HG02884 (cell line): Measurements from ENCODE around the gene ECE1.

Experiments
- ATAC-seq: cut with Tn5 transposase; IDR thresholded peaks from one replicate; pipeline ENCODE4 v1.9.1; 2021; ENCODE audit warnings: mild to moderate bottlenecking, moderate library complexity; ENCODE audit not compliant: unreplicated experiment

Gene ECE1

DNA sequence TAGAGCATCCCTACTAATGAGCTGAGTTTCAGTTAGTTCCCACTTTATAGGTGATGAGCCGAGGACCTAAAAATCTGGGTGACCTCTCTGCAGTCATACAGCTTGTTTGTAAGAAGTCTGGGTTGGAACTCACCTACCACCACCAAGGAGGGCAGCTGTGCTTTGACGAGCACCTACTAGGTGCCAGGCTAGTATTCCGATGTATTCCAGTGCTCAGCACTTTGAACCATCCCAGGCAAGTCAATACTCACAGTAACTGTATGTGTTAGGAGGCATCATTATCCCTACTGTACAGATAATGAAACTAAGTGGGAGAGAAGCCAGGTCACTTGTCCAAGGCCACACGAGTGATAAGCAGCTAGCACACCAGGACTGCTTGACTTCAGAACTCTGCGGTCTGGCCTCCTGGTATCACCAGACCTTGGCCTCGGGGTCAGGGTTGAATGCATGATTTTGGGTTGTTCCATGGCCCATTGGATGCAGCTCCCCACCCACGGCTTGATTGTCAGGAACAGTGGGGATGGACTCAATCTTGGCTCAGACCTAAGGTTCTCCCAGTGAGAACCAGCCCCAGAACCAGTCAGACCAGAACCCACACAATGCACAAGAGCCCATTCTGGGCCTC lies 20.7 kb downstream of the ECE1 start:
- no peak for ATAC-seq

DNA sequence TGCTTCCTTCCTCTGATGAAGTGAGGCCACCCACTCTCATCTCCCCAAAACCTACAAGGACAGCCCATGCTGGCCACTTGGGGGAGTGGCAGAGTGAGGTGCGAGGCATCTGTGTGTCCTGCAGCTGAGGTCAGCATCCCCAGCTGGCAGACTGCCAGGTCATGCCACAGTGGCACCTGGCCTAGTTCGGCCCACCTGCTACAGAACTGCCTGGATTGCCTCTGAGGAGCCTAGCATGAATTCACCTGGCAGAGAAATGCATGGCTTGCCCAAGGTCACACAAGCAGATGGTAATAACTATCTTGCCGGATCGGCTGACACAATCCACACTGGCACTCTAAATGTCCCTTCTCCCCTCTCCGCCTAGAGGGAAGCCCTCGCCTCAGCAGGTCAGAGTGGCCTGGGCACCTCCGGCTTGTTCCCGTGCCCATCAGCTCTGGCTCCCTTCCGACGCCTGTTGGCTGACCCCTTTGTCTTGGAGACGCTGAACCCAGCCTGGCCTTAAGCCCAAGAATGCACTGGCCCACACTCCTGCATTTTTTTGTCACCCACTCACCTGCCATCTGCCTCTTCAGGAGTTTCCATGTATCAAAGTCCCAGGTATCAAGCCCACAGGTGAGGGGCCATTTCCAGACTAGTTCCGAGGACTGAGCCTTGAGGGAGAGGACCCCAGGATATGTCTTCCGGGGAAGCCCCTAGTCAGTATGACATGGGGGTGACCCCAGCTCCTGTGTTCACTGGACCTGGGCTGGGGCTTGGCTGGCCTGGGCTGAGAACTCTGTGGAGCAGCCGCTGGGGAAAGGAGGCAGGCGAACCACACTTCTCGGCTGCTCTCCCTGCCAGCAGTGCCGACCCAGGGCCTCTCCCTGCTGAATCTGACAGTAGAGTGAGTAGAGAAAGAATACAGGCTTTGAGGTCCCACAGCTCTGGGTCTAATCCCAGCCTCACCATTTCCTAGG lies 21.7 kb downstream of the ECE1 start:
- ATAC-seq: no peak

DNA sequence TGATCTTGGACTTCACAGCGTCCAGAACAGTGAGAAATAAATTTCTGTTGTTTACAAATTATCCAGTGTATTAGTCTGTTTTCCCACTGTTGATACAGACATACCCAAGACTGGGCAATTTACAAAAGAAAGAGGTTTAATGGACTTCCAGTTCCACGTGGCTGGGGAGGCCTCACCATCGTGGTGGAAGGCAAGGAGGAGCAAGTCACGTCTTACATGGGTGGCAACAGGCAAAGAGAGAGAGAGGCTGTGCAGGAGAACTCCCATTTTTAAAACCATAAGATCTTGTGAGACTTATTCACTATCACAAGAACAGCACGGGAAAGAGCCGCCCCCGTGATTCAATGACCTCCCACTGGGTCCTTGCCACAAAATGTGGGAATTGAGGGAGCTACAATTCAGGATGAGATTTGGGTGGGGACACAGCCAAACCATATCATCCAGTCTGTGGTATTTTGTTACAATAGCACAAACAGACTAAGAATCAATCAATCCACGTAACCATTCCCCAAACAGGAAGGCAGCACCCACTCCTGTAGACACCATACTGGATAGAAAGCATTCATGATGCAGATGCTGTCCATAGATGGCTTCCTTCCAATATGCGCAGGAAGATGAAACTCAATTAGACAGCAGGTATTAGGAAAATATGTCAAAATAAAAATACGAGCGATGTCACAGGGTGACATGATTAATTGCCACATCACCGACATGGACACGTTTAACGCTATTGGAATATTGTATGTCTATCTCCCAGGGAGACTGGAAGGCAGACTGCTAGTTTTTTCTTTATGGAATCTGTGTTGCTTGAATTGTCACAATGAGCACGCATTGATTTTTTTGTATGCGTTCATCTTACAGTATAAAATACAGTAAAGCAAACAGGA lies 22.8 kb downstream of the ECE1 start:
- no peak for ATAC-seq

DNA sequence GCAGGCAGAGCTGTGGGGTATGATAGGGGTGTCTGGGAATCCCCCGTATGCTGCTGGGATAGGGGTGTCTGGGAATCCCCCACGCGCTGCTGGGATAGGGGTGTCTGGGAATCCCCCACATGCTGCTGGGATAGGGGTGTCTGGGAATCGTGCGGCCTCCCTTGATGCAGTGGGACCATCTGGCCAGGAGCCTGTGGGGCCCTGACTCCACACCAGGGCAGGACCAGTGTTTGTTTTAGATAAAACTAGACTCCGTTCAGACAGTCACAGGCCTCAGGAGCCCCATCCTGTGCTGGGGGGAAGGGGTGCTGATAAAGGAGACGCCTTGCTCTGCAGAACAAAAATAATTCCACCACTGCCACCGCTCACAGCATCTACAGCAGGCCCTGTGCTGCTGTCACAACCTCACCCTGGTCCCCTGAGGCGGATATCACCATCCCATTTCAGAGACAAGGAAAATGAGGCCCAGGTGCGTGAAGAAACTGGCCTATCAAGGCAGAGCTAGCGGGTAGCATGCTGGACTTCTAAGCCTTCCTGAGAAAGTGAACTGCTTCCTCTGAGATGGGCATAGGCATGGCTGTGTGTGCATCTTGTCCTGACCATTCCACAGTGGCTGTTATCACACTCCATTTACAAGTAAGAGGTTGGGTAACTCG lies 24.0 kb downstream of the ECE1 start:
- no peak for ATAC-seq

DNA sequence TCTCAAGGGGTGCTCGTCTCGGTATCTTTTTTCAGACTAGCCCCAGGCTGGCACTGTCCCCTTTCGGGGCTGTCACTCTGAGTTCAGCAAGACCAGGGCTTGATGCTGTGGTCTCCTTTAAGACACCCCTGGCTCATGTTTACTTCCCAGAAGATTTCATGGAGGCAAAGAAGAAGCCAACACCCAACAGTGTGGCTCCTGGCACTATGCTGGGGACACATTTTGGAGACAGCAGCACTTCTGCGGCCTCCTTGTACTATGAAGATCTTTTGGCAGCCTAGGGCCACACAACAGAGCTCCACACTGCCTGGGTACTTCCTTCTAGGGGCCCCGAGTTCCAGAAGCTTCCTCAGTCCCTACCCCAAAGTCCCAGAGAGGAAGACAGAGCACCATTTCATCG lies 24.6 kb downstream of the ECE1 start:
- ATAC-seq: no peak

DNA sequence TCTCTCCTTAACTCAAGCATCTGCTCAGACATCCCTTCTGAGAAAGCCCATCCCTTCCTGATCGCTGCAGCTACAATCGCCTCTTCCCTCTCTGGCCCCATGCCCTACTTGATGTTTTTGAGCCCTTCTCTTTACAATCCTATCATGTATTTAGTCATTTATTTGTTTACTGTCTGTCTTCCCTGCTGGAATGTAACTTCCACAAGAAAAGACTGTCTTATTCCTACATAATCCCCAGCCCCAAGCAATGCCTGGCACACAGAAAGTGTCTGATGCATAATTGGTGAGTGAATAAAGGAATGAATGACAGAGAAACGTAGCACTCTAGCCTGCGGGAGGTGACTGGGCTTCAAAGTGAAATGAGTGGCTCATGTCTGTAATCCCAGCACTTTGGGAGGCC lies 25.4 kb downstream of the ECE1 start:
- no peak for ATAC-seq

DNA sequence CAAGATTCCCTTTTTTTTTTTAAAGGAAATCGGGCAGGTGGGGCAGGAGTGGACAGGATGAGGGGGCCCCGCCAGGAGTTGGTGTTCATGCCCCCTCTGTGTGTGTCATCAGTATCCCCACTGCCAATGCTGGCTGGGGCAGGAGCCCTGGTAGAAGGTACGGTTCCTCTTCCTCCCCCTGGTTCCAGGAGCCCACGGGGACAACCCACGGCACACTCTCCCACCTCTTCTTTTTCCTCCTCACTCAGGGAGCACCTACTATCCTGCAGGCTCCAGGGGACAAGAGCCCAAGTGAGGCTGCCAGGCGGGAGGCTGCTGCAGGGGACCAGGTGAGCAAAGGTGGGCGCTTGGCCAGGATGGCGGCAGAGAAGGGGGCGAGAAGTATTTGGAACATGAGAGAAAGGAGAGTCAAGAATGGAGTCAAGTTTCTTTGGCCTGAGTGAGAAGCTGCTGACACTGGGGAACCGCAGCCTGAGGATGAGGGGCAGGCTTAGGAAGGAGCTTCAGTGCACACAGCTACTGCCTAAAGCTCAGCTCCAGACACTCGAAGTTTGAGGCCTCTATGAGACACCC lies 26.5 kb downstream of the ECE1 start:
- ATAC-seq: no peak

DNA sequence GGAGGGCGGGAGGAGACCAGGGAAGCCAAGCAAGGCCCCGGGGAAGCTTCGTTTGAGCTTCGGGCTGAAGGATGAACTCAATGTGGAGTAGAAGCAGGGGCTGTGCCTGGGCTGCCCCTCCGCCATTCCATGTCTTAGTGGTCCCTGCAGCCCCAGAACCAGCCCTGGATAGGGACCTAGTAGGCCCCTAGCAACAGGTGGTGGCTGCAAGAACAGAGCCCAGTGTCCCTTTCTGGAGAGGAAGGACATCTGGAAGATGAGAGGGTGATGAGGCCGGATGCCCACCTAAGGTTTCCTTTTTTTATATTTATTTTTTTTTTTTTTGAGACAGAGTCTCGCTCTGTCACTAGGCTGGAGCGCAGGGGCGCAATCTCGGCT lies 27.2 kb downstream of the ECE1 start:
- no peak for ATAC-seq

DNA sequence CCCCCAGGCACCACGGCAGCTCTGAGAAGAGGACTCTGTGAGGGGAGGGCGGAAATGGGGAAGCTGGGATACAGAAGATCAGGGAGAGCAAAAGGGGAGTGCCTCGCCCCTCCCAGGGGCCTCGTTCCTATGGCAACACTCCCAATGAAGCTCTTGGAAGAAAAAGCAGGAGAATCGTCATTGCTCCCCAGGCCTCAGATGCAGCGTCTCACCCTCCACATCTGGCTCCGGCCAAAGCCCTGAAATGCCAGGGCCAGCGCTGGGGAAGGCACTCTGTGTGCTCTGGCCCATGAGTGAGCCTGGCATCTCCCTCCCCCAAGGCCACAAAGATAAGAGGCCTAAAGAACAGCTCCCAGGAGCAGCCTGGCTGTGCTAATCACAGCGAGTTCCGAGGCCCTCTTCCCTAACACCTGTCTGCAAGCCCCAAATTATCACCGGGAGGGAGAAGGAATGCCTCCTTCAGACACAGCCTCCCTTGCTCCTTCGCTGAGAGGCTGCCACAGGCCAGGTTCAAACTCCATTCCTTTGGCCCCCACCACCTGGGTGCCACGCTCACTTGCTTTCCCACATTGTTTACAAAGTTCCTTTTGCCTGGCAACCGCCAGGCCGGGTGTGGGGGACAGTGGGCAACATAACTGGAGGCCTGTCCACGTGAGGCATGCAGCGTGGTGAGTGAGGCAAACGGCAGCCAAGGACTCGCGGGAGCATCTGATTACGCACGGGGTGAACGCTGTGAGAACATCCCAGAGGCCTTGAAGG lies 27.8 kb downstream of the ECE1 start:
- ATAC-seq: no peak

DNA sequence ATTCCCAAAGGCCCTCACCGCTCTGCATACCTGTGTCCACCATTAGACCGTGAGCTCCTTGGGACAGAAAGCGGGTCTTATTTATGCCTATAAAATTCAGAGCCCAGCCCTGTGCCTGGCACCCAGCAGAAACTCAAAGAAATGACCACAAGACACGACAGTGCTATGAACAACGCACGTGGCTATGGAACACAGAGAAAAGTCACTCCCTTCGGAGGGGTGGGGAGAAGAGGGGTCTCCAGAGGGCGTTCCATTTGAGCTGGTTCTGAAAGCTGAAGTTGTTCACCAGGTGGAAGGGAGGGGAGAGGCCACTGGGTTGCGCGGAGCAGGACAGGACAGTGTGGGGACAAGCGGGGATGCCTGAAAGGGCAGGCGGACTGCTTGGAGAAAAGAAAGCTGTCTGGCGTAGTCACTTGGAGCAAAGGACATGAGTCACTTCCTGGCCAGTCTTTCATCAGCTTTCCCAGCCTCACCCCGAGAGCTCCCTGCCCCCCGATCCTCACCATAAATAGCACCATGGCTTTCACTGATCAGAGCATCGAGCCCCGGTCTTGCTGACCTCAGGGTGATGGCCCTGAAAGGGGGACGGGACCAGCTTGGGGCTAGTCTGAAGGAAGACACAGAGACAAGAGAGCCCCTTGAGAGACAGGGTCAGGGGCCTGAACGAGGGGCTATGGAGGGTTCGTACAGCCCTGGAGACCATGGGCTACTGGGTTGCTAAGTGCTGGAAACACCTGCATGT lies 28.5 kb downstream of the ECE1 start:
- no peak for ATAC-seq

DNA sequence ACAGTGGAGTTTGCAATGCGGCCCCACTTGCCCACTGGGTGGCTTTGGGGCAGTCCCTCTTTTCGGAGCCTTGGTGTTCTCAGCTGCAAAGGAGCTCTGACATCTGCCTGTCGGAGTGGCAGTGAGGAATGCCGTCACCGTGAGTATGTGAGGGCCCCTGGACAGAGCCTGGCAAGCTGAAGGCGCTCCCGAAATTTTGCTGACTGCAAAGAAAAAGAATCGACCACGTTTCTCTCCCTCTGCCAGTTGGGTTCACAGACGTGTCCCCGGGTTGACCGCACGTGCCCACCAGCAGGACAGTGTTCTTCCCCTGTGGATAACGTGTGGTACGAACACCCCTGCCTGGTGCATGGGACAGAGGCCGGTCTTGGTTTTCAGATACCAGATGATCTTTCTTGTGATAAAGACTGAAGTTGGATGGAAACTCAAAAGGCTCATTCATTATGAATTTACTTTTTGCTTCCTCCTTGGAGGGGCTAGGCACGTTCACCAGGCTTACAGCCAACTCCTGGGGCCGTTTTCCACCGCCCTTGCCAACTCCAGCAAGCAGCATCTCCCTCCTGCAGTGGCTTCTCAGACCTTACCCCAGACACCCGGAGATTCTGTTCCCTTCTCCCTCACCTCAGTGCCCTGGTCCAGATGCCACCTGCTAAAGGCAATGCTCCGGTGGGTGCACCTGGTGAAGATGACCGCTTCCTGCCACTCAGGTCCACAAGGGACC lies 29.7 kb downstream of the ECE1 start:
- ATAC-seq: no peak

DNA sequence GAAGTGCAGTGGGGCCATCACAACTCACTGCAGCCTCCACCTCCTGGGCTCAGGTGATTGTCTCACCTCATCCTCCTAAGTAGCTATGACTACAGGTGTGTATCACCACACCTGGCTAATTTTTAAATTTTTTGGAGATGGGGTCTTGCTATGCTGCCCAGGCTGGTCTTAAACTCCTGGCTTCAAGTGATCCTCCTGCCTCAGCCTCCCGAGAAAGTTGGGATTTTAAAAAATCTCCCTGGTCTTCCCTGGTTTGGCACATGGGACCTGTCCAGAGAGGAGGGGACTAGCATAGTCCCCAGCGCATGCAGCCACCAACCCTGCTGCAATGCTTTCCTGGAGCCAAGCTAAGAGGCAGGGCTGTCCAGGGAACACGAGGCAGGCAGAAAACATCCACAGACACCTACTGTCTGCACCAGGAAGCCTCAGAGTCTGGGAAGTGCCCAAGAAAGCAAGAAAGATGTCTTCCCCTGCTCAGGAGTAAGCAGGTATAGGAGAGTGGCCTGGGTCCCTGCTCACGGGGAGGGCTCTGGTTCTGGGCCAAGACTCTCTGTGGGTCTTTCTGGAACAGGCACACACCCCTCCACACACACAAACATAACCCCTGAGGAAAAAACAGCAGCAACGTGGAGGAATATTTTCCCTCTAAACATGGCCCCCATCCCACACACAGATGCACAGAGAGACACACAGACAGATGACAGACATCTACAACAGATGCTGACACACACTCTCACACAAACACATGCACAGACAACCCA lies 30.8 kb downstream of the ECE1 start:
- ATAC-seq: no peak

DNA sequence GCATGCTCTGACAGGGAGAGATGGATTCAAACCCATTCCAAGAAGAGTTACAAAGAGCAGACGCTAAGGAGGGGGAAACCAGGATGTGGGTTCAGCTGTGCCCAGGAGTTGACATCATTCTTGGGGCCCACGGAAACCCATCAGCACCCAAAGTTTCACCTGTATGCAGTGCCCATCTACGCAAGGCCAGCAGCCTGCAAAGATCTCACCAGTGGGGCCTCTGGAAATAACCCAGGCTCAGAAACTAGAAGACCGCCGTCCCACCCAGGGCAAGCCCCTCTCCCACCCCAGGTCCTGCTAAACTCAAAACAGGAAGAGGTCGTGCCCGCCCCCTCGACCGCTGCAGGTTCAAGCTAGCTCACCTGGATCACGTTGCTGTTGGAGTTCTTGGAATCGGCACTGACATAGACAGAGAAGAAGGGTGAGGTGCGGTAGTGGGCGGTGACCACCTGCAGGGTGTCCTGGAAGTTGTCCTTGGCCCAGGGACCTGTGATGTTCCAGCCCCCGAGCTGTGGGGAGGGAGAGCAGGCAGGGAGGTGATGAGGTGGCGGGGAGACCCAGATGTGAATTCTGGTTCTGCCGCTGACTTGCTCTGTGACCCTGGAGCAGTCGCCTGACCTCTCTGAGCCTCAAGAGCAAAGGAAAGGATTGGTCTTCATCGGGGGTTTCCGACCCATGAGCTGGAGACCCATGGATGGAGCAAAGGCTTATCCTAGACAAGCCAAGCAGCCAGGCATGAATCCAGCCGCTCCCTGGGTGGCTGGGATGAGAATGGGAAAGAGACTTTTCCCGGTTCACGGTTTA lies 31.7 kb downstream of the ECE1 start:
- no peak for ATAC-seq

DNA sequence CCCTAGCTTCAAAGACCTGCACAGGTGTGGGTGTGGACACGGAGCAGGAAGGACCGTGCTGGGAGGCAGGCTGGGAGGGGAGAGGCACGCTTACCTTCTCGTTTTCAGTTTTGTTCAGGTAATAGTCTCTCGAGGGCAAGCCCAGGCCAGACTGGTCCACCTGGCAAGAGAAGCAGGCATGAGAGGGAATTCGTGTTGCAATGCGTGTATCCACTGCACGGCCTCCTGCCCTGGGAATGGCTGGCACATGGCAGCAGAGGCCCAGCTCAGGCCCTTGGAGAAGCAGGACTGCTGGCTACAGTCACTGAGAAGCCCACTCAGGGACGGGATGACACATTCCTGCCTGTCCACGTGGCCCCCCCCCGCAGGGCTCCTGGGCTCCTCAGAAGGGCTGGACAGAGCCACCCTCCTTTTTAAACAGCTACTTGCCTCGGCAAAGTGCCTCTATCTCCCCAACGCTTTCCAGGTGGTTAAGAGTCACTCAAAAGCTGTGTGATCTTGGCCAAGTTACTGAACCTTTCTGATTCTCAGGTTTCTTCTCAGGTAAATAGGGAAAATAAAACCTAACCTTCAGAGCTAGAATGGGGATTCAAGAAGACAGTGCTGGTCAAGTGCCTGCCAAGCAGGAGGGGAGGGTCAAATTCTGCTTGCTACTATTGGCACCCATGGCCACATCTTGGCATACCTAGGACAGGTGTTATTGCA lies 32.7 kb downstream of the ECE1 start:
- no peak for ATAC-seq

DNA sequence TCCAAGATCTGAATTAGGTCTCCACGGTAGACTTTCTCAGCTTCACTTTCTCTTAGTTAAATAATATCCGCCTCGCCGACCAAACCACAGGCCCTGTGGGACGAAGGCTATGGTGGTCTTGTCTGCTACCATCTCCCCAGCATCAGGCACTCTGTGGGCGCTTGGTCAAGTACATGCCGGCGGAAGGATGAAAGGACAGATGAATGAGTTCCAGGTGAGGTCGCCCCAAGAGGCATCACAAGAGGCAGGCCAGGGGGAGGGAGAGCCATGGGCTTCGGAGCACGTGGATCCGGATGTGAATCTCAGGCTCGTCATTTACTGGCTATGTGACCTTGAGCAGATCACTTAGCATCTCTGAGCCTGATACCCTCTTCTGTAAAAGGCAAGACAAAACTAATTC lies 33.5 kb downstream of the ECE1 start:
- ATAC-seq: no peak

DNA sequence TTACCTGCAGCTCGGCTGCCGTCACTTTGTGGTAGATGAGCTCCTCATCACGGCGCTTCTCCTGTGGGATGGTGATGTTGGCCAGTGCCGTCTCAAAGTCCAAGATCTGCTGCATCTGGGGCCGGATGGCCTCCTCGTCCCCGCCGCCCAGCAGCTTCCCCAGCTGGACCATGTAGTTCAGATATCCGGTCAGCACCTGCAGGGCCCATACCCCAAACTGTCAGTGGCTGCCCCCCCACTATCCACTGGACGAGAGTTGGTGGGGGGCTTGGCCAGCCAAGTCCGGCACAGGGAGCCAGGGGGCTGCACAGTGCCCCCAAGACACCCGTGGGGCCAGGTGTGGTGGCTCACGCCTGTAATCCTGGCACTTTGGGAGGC lies 34.3 kb downstream of the ECE1 start:
- ATAC-seq: no peak
